Vagina (tissue), 2 donors: ENCODE measurements around the gene KIF2C.

Experiments used
- CTCF ChIP-seq, 3 experiments: fragments of 450-650 bp in 2 of 3; fragments of 200-600 bp in 1 of 3; sonication (generic) in 1 of 3; IDR thresholded peaks; one replicate each; pipeline ENCODE4 v1.5.1; 2017 to 2019; ENCODE audit warnings: antibody characterized with exemption in 3 of 3, mild to moderate bottlenecking in 2 of 3, moderate library complexity in 2 of 3
- POLR2AphosphoS5 ChIP-seq, 2 donors: sonication (generic); formaldehyde crosslinking; IDR thresholded peaks; one replicate each; pipeline ENCODE4 v1.9.0; 2017; ENCODE audit warnings: antibody characterized with exemption in 2 of 2, mild to moderate bottlenecking in 2 of 2, low read depth in 1 of 2; ENCODE audit not compliant: insufficient read depth in 1 of 2

GRCh38 chr1:44799770-44800584 is 60.3 kb downstream of the KIF2C start, which contains the start of gene PLK3:
- TF ChIP-seq CTCF (IDR thresholded peaks at IDR 0.05), result peak; percentile 79 to 93 (median 89)
- peak; percentile 93 to 98 for TF ChIP-seq POLR2AphosphoS5 (IDR thresholded peaks at IDR 0.05; ENCODE audit: insufficient read depth in 1 of 2, low read depth in 1 of 2)
